Measurements from ENCODE around the gene C6orf132.

The C6orf132 gene

DNA sequence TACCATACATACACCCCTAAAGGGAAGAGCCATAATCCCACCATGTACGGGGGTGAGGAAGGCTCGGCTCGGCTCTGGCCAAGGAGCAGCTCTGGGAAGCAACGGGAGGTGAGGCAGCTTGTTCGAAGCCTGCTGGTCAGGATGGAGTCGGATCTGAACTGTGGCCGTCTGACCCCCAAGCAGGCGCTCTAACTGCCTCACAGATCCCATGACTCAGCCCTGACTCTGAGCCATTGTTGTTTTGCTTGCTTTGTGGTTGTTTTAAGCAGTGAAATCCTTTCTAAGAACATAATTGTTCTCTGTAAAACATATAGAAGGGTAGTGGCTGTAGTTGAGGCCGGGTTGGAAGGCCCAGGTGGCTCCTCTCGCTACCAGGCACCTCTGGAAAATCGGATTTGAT lies 10.9 kb downstream of the C6orf132 start:
- no peak for DNase-seq

DNA sequence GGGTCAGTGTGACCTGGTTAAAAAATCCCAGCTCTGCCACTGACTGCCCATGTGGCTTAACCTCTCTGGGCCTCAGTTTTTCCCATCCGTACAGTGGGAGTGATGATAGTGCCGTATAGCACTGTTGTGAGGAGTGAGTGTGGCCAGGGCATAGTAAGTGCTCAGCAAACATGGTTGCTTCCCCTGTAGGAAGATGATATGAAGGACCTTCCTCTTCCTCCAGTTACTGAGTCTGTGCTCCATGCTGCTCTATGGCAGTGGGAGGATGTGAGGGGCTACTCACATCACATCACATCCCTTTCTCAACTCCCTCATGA lies 13.1 kb downstream of the C6orf132 start:
- no peak for DNase-seq

DNA sequence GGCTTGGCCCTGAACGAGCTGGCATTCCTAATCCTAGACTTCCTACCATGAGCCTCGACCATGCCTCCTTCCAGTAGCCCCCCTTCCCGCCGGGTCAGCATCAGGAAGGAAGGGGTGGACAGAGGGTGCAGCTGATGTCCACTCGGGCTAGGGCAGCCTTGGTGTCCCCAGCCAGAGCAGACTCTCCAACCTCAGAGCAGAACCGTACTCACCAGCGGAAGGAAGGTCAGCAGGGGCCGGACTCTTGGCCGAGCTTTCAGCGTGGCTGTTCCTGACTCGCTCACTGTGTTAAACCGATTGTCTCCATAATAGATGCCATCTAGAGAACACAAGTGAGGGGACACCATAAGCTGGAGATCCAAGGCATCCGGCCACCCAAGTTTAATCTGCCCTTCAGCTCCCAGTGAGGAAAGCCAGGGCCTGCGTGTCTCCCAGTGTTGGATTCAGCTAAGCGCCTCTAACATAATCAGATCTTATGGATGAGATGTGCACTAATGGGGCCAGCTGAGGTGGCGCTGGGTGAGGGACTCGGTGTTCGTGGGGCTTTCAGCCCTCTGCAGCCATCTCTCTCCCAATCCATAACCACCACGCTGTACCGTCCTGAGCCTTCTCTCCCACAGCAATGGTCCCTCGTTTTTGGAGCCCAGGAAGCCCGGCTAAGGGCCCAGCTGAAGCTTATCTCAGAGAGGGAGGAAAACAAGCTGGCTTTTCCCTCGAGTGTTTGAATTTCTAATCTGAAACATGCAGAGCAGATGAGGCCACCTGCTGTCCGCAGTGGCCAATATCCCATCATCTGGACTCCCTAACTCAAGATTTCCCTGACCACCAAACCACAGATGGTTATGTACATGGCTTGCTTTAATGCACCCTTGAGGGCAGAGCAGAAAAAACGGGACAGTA lies 13.7 kb downstream of the C6orf132 start:
- no peak for DNase-seq

DNA sequence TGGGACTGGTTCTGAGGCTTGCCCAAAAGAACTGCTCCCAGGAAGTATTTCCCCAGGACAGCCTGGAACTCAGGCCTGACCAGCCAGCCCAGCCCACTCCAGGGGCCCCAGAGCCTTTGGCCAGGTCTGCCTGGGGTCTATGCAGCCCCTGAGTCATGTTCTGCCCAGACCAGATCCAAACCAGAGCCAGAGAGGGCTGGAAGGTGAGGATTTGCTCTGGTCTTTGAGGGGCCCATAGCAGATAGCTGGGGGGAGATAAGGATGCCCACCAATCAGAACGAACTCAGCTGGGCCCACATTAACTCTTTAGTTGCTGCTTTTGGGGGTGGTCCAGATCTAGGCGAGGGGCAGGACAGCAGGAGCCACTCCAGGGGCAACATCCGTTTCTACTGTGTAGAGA lies 16.8 kb downstream of the C6orf132 start:
- DNase-seq, result no peak

DNA sequence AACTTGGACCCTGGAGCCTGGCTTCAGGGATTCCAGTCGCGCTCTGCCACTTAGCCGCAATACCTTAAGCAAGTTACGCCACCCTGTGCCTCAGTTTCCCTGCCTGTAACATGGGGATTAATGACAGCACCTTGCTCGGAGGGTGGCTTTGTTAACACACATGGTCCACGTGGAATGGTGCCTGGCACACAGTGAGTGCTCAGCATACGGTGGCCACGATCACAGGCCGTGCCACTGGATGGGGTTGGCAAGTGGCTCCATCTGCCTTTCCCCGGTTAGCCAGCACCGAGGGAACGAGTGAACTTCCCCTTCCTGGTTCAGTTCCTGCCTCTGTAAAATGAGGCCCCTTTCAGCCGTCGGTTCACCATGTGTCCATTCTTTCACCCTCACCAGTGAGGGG lies 17.2 kb downstream of the C6orf132 start:
- DNase-seq, result no peak

DNA sequence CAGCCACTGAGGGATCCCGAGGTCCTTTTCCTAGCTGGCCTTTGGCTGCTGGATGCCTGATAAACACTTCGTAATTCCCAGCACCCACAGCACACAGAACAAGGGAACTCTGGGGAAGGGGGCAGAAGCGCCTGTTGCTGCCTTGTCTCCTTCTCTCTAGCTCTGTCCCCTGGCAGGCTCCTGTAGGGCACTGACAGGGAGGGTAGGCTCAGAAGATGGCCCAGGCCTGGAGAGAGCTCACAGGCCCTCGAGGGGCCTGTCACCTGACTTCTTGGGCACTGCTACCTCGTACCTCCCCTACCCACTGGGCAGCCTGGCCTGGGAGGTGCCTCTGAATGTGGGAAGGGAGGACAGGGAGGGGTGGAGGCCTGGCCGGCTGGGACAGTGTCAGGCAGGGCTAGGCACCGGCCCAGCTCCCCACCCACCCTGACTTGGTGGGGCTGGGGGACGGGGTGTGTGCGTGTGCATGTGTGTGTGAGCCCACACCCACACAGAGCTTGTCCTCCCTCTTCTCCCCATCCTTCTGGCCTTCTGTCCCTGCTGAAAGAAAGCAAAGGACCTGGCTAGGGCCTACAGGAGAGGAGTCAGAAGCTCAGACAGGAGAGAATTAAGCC lies 18.1 kb downstream of the C6orf132 start:
- no peak for DNase-seq

DNA sequence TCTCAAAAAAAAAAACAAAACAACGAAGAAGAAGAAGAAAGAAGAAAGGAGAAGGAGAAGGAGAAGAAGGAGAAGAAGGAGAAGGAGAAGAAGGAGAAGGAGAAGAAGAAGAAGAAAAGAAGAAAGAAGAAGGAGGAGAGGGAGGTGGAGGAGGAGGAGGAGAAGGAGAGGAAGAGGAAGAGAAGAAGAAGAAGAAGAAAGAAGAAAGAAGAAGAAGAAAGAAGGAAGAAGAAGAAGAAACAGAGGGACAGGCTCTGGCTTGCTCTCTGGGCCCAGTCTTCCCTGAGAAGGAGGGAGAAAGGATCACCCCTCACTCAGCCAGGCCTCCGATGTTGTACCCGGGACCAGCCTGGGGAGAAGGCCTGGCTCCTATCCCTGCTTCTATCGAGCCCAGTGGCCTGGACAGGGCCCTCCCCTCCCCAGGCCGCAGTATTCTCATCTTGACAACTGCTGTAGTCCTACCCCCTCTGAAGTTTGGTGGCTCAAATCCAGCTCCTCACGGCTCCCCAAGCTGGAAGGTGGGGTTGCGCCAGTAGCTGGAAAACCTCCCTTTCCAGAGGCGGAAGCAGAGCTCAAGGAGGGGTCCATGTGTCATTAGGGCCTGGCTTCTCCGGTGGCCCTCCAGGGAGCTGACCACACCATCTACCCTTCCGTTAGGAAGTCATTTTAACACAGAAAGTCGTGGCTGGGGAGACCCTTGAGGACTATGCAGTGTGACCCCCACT lies 18.9 kb downstream of the C6orf132 start:
- no peak for DNase-seq

DNA sequence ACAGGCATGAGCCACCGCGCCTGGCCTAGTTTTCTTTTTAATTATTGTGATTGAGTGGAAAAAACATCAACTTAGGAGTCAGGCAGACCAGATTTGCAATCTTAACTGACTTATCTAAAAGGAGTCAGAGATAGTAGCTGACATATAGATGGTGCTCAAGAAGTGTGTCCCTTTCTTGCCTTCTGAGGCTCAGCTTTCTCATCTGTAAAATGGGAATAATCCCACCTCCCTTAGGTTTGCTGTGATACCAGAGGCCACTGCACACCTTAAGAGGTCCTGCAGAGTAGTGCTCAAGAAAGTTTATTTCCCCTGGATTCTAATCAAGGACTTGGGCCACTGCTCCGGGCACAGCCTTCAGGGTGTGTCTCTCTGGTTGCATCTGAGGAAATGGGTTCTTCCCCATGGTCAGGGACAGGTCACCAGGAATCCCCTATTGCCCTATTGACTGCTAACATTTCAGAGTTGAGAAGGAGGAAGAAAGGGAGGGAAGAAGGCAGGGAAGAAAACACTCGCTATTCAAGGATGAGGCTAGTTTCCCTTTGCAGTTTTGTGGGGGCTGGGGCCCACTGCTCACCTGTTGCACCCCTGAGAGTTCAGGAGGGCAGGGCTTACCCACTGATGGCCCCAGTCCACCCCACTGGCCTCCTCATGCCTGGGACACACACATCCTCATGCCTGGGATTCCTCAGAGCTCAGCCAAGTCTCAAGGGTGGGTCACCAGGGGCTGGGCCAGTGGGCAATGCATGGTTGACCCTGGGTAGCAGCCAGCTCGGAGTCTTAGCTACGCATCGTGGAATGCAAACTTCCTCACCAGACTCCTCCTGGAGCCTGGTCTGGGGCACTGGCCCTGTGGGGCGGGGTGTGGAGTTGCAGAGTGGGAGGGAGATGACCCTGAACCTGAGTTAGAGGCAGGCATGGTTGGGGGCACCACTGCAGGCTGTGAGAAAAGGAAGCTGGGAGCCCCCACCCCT lies 21.2 kb downstream of the C6orf132 start:
- DNase-seq, result no peak

DNA sequence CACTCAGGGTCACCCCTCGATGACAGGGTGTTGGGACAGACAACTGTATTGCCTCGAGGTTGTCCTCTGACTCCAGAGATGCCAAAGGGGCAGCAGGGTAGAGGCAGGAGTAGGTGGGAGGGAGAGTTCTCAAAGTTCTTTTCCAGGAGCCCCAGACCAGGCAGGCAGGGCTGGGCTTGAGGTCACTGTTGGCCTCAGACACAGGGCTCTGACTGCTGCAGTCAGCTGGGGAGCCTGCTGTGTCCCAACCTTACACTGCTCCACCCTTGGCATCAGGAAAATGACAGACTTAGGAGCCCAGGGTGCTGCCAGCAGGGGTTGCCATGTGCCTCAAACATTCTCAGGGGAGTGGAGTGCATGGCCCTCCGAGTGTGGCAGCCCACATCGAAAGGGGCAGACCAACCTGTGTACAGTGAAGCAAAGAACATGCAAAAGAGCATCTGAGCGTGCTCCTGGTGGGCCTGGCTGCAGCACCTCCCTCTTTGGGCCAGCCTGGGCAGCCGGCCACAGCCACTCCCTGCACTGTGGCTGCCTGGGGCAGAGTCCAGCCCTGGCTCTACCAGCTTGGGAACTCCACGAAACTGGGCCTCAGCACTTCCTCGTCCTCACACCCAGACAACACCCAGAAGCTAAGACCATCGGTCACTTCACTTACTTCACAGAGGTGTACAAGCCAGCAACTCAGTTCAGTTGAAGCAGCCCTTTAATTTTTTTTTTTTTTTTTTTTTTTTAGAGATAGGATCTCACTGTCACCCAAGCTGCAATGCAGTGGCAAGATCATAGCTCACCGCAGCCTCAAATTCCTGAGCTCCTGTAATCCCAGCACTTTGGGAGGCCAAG lies 24.0 kb downstream of the C6orf132 start:
- no peak for DNase-seq

DNA sequence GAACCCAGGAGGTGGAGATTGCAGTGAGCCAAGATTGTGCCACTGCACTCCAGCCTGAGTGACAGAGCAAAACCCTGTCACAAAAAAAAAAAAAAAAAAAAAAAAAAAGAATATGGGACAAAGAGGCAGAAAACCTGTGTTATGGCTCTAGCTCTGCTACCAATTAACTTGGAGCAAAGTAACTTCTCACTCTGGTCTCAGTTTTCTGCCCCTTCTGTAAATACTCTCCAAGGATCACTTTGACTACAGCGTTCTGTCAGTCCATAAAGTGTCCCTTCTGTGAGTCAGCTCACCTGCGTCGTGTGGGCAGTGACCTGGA lies 24.6 kb downstream of the C6orf132 start:
- DNase-seq, result no peak

DNA sequence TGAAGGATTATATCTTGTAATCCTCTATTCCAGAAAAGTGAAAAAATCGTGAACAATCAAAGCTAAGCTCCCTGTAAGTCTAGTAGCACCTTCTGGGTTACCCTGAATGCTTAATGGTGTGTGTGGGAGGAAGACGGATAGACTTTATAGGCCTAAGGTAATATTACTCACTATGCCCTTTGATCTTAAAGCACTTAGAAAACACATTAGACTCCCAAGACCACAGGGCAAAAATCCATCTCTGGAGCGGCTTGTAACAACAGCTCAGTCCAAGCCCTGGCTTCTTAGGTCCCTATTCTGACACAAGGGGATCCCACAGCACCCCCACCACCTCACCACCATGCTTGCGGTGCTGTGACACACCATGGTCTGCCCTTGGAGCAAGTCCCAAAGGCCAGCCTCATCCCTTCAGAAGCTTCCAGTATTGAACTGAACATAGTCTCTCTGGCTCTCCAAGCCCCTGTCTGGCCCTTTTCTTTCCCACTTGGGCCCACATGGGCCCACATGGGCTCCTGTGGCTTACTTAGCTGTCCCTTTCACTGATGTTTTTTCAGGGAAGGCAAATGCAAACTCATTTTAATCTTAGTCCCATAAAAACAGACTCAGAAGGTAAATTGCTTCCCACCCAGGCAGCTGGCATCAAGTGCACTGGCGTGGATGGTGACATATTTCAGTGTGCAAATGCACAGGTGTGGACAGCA lies 28.3 kb downstream of the C6orf132 start:
- no peak for DNase-seq

DNA sequence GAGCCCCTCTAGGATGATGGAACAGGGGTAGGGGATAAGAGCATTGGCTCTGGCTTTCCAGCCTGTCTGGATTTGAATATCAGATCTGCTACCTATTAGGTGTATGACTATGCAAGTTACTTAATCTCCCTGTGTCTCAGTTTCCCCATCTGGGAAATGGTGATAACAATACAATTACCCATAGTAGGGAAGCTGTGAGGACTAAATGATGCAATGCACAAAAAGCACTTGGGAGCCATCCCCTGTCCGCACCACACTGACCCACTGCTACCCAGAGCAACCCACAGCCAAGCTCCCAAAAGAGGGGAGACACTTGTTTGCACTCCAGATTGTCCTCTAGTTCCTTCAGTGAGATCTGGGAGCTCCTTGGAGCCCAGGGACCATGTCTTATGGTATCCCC lies 30.1 kb downstream of the C6orf132 start:
- DNase-seq, result no peak

DNA sequence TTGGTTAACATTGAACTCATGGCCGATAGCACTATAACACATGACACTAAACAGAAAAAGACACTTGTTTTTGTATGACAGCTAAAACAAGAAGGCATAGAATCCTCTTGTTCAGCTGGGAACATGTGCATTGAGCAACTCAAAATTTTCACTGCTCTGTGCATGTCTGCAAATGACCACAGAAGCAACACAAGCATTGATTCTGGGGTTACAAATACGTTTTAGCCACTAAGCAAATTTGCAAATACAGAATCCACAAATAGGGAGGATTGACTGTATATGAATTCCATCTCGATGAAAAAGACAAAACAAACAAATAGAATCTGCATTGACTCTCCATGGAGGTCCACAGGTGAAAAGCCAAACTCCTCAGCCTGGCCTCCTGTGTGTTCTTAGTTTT lies 31.7 kb downstream of the C6orf132 start:
- no peak for DNase-seq

DNA sequence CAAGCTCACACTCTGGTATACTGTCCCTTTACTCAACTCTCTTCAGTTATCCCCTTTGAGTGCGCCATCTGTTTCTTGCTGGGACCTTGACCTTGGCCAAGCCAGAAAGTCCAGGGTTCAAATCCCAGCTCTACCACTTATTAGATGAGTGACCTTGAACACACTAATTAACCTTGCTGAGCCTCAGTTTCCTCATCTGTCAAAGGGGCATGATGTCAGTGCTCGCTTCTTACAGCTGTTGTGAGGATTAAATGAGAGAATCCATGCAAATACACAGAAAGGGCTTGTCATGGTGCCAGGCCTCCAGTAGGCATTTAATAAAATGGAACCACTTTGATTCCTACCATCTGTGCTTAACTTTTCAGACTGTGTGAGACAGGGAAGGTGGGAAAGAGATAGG lies 34.3 kb downstream of the C6orf132 start:
- DNase-seq, result no peak

DNA sequence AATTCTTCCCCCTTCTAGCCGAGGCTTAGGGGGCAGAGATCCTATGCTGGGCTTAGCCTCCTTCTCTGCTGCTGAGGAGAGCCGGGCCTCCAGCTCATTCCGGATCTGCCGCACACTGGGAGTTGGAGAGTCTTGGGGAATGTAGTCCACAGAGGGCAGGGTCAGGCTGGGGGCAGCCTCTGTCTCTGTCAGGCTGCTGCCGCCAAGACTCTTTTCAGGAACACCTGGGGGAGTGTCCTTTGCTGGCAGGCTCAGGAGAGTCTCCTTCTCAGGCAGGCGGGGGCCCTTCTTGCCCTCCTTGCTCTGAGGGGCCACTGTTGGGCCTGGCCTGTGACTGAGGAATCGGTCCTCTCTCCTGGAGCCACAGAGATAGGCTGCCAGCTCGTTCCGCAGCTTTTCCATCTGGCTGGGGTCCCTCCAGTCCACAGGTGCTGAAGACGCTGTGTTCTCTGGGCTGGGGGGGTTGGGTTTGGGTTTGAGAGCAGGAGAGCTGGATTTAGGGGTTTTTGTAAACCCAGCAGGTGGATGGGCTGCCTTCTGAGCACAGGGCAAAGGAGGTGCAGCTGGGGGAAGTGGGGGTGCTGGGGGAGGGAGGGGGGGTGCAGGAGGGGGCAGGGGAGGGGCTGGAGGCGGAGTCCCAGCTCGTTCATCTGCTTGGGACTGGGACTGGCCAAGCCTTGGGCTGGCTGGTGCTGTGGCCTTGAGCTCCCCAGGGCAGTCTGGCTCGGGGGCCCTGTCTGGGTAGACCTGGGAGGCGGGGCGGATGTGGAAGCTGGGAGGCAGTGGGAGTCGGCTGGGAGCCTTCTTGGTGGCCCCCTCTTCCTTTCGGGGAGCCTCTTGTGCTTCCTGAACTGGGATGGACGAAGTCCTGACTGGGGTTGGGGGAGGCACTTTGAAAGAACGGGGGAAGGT lies 36.1 kb downstream of the C6orf132 start:
- no peak for DNase-seq

DNA sequence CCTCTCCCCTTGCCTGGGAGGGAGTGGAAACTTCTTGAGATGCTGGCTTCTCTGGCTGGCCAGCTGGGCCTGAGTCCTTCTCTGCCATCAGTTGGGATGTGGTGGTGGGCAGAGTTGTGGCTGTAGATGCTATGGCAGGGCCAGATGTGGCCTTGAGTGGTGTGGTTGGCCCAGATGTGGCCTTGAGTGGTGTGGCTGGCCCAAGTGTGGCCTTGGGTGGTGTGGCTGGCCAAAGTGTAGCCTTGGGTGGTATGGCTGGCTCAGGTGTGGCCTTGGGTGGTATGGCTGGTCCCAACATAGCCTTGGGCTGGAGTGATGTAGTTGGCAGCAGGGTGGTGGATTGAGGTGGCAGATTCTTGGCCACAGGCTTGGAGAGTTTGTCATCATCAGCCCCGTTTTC lies 36.7 kb downstream of the C6orf132 start:
- no peak for DNase-seq

DNA sequence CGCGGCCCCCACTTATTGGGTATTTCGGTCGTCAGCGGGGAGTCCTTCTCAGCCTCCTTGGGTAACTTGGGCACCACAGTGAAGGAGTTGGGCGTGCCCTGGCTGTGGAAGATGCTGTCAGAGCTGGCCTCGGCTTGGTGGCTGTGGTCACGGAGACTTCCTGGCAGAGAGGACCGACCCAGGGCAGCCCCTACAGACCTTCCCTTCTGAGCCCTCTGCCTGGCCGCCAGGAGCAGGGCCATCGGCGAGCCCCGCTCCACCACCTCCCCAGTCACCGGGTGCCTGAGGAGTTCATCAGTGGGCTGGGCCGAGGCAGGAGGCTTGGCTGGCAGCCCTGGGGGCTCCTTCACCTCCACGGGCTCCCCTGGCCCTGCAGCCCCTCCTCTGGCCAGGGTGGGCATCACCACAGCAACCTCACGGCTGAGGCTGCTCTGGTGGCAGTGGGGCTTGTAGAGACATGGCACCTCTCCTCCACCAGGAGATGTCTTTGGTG lies 37.2 kb downstream of the C6orf132 start:
- no peak for DNase-seq

DNA sequence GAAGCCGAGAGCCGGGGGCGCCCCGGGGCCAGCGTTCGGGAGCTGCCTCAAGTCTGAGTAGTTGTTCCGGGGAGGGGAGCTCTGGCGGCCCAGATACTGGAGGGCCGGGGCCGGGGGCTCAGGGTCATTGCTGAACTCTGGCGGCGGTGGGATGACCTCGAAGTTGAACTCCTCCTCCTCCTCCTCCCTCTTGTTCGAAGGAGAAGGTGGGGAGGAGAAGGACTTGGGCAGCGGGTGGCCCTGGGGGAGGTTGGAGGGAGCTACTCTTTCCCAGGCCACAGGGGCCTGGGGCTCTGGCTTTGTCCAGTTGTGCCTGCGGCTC lies 37.7 kb downstream of the C6orf132 start:
- no peak for DNase-seq

DNA sequence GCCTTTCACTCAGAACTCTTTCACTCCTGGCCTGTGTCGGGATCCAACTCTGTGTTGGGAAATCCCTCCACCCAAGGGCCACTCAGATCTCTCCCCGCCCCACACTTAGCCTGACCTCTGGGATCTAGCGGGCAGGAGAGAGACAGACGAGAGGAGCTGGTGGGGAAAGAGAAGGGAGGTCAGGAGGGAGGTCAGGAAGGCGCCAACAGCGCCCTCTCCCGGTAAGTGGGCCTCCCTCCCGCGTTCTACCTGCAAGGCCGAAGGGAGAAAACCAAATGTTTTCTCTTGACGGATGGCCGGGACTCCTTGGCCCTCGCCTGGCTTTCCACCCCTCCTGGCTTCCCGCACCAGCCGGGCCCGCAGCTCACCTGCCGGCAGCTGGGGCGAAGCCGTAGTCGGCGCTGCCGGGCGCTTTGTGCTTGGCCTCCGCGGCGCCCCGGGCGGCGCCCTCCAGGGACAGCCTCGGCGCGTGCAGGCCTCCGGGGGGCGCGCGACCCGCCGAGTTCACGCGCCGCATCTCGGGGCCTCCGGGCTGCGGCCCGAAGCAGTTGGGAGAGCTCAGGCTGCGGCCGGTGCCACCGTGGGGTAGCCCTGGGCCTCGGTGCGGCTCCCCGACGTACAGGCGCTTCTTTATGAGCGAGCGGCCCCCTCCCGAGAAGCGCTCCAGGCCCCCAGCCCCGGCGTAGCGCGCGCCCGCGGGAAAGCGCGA lies 38.2 kb downstream of the C6orf132 start:
- peak; percentile 89 for DNase-seq

DNA sequence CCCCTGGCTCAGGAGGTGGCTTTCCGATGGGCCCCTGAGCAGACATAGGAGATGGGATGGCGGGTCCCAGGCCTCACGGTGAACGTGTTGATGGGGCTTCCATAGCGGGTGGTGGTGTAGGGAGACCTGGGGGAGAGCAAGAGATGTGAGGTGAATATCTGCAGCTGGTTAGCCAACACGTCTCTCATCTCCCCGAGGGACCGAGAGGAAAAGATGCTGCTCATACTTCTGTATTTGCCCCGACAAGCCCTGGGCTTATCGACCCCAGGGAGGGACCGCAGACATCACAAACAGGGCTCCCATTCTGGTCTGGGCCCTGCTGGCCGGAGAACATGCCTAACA lies 38.7 kb downstream of the C6orf132 start:
- DNase-seq, result no peak

Data from activated effector memory CD4-positive, alpha-beta T cell treated with anti-CD3 and anti-CD28 coated beads, Interleukin-2, amount 50 U/mL, for 16 hours (primary cell).